ENCODE data around the gene DHRS2. TPM values are rescaled to one million over a fixed set of nuclear protein-coding genes. Genes with fewer than 3 reads are reported as not detected.
A peak's percentile ranks its signal among the peaks of the same experiment; 100 is the strongest.

The DHRS2 gene
- polyA plus RNA-seq, 1 donor from 2014 or later: 1.3 TPM

DNA sequence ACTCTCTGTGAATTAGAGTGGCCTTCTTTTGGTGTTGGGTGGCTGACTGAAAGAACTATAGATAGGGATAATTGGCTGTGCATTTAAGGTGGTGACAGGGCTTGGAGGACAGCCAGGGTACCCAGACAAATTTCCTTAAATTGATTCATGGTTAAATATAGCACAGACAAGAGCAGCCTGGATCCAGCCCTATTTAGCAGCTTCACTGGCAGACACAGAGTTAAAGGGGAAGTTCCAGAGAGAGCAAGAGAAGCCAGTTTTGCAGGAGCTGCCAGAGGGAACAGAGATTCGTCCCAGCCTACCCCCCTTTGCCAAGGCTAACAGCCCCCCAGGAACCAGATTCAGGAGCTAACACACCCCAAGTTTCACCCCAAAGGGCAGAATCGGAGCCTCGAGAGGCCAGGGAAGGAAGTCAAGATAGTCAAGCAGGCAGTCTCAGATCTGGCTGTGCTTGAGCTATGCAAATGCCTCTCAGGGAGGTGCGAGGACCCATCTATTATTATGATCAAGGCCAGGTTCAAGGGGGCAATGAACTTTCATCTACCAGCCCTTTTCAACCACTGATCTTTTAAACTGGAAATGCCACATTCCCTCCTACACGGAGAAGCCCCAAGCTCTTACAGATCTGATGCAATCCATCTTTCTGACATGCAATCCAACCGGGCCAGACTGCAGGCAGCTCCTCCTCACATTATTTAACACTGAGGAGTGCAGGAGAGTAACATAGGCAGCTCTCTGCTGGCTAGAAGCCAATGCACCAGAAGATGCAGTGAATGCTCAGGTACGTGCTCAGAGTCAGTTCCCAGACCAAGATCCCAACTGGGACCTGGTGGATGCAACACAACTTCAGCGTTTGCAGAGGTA lies 58.2 kb downstream of the DHRS2 start:
- H3K27me3 ChIP-seq (ENCODE audit: insufficient read depth, low read depth, low read length): no peaks in the 10 kb centered on the region
- no peaks in the 10 kb centered on the region for H3K9me3 ChIP-seq (ENCODE audit: low read length)
- no peak overlapping the region for H2AFZ ChIP-seq (ENCODE audit: low read depth, low read length)
- H3K27ac ChIP-seq (ENCODE audit: low read length): no peak overlapping the region
- no peaks in the 10 kb centered on the region for H3F3A ChIP-seq (ENCODE audit: insufficient read depth, low read length, poor library complexity, severe bottlenecking)
- H3K4me3 ChIP-seq (ENCODE audit: low read length): peak overlapping the region; percentile 39
- H3K79me2 ChIP-seq (replicated peaks; ENCODE audit: insufficient read depth, low read length): no peaks in the 10 kb centered on the region
- H3K36me3 ChIP-seq (ENCODE audit: insufficient read depth, low read length): no peaks in the 10 kb centered on the region
- H4K20me1 ChIP-seq (ENCODE audit: insufficient read depth): no peaks in the 10 kb centered on the region
- H3K9me2 ChIP-seq (ENCODE audit: insufficient read depth, low read length): no peaks in the 10 kb centered on the region
- no peak overlapping the region for H3K4me2 ChIP-seq (ENCODE audit: low read length)
- no peak for TF ChIP-seq EP300 (conservative IDR thresholded peaks at IDR 0.05; ENCODE audit: poor library complexity, severe bottlenecking)
- no peak for TF ChIP-seq EZH2 (IDR thresholded peaks at IDR 0.05; ENCODE audit: borderline replicate concordance, insufficient read depth, low read length, poor library complexity, severe bottlenecking)
- TF ChIP-seq TAF1 (IDR thresholded peaks at IDR 0.05; ENCODE audit: low read depth): no peak
- TF ChIP-seq RAD21 (conservative IDR thresholded peaks at IDR 0.05): no peak
- TF ChIP-seq MXI1 (conservative IDR thresholded peaks at IDR 0.05; ENCODE audit: poor library complexity, severe bottlenecking): no peak
- no peak for TF ChIP-seq SMC3 (conservative IDR thresholded peaks at IDR 0.05; ENCODE audit: poor library complexity)
- TF ChIP-seq, protein P1, sequence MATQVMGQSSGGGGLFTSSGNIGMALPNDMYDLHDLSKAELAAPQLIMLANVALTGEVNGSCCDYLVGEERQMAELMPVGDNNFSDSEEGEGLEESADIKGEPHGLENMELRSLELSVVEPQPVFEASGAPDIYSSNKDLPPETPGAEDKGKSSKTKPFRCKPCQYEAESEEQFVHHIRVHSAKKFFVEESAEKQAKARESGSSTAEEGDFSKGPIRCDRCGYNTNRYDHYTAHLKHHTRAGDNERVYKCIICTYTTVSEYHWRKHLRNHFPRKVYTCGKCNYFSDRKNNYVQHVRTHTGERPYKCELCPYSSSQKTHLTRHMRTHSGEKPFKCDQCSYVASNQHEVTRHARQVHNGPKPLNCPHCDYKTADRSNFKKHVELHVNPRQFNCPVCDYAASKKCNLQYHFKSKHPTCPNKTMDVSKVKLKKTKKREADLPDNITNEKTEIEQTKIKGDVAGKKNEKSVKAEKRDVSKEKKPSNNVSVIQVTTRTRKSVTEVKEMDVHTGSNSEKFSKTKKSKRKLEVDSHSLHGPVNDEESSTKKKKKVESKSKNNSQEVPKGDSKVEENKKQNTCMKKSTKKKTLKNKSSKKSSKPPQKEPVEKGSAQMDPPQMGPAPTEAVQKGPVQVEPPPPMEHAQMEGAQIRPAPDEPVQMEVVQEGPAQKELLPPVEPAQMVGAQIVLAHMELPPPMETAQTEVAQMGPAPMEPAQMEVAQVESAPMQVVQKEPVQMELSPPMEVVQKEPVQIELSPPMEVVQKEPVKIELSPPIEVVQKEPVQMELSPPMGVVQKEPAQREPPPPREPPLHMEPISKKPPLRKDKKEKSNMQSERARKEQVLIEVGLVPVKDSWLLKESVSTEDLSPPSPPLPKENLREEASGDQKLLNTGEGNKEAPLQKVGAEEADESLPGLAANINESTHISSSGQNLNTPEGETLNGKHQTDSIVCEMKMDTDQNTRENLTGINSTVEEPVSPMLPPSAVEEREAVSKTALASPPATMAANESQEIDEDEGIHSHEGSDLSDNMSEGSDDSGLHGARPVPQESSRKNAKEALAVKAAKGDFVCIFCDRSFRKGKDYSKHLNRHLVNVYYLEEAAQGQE (IDR thresholded peaks at IDR 0.05; ENCODE audit: borderline replicate concordance): no peak
- TF ChIP-seq, protein P2, sequence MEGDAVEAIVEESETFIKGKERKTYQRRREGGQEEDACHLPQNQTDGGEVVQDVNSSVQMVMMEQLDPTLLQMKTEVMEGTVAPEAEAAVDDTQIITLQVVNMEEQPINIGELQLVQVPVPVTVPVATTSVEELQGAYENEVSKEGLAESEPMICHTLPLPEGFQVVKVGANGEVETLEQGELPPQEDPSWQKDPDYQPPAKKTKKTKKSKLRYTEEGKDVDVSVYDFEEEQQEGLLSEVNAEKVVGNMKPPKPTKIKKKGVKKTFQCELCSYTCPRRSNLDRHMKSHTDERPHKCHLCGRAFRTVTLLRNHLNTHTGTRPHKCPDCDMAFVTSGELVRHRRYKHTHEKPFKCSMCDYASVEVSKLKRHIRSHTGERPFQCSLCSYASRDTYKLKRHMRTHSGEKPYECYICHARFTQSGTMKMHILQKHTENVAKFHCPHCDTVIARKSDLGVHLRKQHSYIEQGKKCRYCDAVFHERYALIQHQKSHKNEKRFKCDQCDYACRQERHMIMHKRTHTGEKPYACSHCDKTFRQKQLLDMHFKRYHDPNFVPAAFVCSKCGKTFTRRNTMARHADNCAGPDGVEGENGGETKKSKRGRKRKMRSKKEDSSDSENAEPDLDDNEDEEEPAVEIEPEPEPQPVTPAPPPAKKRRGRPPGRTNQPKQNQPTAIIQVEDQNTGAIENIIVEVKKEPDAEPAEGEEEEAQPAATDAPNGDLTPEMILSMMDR (IDR thresholded peaks at IDR 0.05; ENCODE audit: poor library complexity, severe bottlenecking): no peak
- TF ChIP-seq POLR2AphosphoS5 (IDR thresholded peaks at IDR 0.05): no peak
- H3K9ac ChIP-seq (ENCODE audit: low read length): no peak overlapping the region

Other genes starting within 250 kb of the DHRS2 start
- not detected in 2 replicates for gene MYH6, start 228.1 kb upstream of the DHRS2 start, polyA plus RNA-seq
- 0.08 and 0.12 TPM in 2 replicates for gene MYH7, start 200.7 kb upstream of the DHRS2 start, polyA plus RNA-seq
- 123 and 137 TPM in 2 replicates for gene NGDN, start 166.7 kb upstream of the DHRS2 start, polyA plus RNA-seq
- 0.72 and 1.7 TPM in 2 replicates for gene ZFHX2, start 84.6 kb upstream of the DHRS2 start, polyA plus RNA-seq
- gene THTPA, start 80.1 kb upstream of the DHRS2 start, polyA plus RNA-seq: 51.3 and 58.2 TPM in 2 replicates
- gene AP1G2, start 68.6 kb upstream of the DHRS2 start, polyA plus RNA-seq: 127 and 163 TPM in 2 replicates
- 68.2 and 76.9 TPM in 2 replicates for gene JPH4, start 57.6 kb upstream of the DHRS2 start, polyA plus RNA-seq